HG02840 (cell line): ENCODE results near the gene TXNDC5.

Experiments used
- ATAC-seq: cut with Tn5 transposase; IDR thresholded peaks from one replicate; pipeline ENCODE4 v1.9.1; 2021; ENCODE audit warnings: mild to moderate bottlenecking, moderate library complexity, moderate number of reproducible peaks; ENCODE audit not compliant: unreplicated experiment, low FRiP score

The TXNDC5 gene

DNA sequence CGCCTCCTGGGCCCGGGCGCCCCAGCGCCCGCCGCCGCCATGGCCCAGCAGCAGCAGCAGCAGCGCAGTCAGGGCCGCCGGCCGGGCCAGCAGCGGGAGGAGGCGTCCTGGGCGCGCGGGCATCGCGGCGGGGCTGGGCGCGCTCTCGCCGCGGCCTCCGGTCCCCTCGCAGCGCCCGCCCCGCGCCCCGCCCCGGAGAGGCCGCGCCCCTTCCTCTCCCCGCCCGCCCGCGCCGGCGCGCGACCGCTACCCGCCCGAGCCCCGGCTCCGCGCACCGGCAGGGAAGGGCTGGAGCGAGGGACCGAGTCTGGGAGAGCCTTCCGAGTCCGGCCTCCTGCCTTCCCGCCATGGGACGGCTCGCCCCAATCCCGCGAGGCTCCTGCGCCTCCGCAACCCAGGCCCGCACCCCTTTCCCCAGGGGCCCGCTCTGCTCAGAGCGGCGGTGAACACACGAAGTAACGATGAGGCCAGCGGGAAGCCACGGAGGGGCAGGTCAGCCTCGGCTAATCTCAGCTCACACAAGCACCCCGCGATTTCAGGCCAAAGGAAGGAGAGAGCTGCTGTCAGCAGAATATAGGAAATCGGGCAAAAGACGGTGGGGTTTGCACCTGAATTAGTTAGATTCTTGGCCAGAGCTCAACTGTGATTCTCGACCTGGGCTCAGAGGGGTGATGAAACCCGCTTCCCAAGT lies at the start of gene TXNDC5:
TXNDC5 (minus strand) TSS at position 135 of the 691 bp plus-strand sequence; CDS start at position 123, 12 bp downstream.
- ATAC-seq, result peak; percentile 71

DNA sequence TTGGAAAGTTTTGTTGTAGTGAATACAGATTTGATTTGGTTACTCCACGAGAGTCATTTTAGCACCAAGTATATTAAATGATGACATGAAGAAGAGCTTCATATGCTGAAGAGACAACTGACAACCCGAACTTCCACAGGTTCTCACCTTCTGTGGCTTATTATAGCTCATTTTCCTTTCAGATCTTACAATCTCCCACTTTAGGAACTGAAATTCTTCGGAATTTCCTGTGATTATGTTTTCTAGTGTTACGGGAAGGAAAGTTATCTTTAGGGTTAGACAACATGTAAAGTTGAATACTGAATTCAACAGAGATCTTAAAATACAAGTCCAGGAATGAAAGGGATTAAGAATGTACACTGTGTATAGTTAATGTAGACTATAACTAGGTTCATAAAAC lies 49.6 kb upstream of the TXNDC5 start:
- ATAC-seq, result no peak

GRCh38 chr6:7959453-7959852 lies 48.9 kb upstream of the TXNDC5 start:
- ATAC-seq, result no peak

DNA sequence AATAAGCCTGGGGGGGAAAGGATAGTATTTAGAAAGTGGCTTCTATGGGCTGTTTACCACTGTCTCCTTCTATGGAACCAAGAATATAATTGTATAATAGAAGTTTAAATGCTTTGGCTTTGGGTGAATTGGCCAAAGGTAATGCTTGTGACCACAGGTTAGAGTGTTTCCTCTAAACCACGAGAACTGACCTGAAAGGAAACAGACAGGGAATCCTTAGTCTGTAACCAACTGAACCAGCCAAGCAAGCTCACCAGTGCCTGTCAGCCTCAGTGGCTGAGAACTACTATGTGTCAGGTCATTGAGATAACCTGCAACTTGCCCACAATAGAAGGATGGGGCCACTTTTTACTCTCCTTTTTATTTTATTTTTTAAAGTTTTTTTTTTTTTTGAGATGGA lies 47.9 kb upstream of the TXNDC5 start:
- no peak for ATAC-seq

DNA sequence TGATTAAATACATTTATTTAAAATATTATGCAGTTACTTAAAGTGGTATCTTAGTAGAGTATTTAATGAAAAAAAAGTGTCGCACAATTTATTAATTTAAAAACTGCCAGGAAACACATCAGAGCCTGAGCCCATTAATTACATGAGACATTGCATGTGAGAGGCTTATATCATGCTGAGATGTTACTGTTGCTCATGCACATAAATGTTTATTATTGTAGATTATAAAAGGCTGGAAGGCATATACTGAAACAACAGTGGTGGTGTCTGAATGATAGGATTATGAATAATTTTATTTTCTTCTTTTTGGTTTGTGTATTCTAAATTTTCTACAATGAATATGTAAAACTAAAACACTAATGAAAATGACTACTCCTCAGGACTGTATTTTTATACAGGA lies 45.7 kb upstream of the TXNDC5 start:
- ATAC-seq, result no peak

DNA sequence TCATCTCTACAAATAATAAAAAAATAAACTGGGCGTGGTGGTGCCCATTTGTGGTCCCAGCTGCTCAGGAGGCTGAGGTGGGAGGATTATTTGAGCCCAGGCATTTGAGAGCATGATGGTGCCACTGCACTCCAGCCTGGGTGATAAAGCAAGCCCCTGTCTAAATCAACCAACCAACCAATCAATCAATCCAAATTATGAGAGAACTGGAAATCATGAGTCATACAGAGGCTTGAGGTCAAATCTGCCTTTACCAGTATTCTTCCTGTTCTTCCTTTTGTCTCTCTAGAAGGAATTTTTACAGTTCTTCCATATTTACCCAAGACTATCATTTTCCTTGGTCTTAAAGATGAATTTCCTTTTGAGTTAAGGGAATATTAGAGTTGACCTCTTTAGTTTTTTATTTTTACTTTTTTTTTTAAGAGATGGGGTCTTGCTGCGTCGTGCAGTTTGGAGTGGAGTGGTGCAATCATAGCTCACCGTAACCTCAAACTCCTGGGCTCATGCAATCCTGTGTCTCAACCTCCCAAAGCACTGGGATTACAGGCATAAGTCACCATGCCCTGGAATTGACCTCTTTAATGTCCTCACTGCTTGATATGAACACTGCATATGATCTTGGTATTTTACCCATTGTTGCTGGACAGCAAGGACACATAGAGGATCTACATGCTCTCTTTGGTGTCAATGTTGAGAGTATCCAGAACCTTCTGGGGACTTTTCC lies 44.1 kb upstream of the TXNDC5 start:
- ATAC-seq, result no peak

DNA sequence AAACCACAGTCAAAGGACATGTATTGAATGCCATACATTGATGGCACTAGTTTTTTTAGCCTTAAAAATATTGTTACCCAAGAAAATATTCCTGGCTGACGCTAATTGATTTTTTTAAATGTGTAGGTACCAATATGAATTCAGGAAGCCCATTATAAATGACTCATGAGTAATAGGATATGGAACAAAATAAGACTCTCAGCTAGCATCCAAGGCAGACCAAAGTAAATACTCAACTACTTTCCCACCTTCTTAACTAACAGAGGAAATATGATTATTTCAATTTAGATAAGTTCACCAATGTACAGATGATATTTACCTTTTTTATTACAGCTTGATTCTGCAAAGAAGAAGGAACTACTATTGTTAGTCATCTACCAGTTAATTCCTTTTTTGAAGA lies 43.2 kb upstream of the TXNDC5 start:
- ATAC-seq, result no peak

- no peak for ATAC-seq
Observed at GRCh38 chr6:7939864-7940228, 29.3 kb upstream of the TXNDC5 start.

- ATAC-seq, result no peak
Observed at GRCh38 chr6:7939184-7939863, 28.7 kb upstream of the TXNDC5 start.

DNA sequence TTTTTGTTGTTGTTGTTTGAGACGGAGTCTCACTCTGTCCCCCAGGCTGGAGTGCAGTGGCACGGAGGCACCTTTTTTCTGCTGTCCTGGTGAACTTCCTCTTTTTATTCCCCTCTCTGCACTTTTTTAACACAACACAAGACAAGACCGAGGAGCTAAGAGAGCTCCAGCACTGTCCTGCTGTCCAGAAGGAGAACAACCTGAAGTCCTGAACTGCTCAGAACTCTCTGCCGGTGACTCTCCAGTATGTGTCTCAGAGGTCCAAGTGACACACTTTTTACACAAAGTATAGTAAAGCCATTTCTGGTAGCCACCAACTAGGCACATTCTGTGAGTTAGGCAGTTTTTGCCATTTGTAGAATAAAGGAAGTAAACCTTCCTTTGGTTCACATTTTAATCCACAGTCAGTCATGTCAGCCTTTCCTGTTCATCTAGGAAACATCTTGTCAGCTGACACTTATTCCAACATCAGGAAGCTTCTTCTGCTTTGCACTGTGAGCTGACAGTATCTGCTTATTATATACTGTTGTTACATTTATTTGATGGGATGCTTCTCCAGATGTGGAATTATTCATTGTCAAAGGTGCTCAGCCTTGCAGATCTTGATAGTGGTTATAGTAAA lies 28.1 kb upstream of the TXNDC5 start:
- no peak for ATAC-seq

- peak; percentile 92 for ATAC-seq
Observed at GRCh38 chr6:7933794-7934193, 23.2 kb upstream of the TXNDC5 start.

GRCh38 chr6:7932625-7933024 lies 22.0 kb upstream of the TXNDC5 start:
- ATAC-seq, result no peak

GRCh38 chr6:7924867-7925266 lies 14.3 kb upstream of the TXNDC5 start:
- ATAC-seq, result no peak

- no peak for ATAC-seq
Observed at GRCh38 chr6:7922596-7922995, 12.0 kb upstream of the TXNDC5 start.

DNA sequence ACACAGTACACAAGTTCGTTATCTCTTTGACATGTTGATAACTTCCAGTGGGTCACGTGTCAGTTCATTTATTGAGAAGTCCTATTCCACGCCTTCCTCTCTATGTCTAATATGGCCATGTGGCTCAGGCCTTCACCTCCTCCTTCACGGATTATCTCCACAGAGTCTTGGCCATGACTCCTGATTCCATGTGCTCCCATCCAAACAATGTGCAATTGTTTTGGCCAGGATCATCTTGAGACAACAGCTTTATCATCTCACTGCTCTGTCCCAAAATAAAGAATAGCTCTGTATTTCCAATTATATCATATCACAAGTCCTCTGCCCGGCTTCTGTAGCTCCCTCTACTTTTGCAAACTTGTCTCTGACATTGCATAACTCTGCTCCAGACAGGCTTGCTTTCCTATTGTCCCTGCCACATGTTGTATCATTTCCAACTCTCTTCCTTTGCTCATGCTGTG lies 11.1 kb upstream of the TXNDC5 start:
- no peak for ATAC-seq

DNA sequence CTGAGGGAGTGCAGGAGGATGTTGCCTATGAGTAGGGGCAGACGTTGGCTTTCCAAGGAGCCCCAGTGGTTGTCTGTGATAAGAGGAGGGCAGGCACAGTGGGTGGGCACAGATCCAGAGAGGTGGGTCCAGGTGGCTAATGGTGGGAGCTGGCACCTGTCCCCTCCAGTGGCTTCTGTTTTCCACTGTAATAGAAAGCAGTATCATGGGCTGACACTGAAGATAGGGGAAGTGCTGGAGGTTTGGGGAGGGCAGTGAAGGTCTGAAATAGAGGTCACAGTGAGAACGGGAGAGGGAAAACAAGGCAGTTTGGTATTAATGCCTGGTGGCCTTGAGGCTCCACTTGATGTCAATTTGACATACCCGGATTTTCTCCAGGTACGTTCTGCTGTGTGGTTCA lies 10.5 kb upstream of the TXNDC5 start:
- no peak for ATAC-seq

DNA sequence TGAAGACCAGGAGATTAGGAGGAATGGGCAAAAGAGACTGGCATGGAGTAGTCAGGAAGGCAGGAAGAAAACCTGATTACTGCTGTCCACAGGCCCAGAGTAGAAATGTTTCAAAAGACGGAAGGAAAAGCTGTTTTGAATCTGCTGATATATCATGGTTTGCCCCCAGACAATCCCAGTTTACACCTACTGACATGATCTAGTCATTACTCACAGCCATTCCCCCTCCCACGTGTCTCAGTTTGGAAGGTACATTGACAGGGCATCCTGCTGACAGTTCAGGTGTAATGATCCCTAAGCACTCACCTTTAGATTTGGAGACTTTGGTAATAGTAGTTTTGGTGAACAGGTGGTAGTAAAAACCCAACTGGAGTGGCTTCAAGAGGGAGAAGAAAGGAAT lies 9.8 kb upstream of the TXNDC5 start:
- no peak for ATAC-seq

- no peak for ATAC-seq
Observed at GRCh38 chr6:7919871-7920270, 9.3 kb upstream of the TXNDC5 start.

DNA sequence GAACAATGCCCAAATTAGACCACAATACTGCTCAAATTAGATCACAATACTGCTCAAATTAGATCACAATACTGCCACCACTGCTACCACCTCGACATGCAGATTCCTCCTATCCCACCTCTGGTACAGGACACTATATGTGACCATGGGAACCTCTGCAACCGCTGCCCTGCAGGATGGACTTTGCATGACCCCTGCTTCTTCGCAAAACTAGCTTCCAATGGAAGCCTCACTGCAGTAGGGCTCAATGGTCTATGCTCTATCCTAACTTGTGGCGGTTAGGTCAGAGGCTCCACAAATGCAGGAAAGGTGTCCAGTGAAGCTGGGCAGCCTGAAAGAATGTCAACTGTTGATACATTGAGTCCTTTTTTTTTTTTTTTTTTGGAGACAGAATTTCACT lies 7.8 kb upstream of the TXNDC5 start:
- ATAC-seq, result no peak

- ATAC-seq, result no peak
Observed at GRCh38 chr6:7917729-7918128, 7.1 kb upstream of the TXNDC5 start.

GRCh38 chr6:7916959-7917358 lies 6.4 kb upstream of the TXNDC5 start:
- ATAC-seq, result peak; percentile 80
